ENCODE results near the gene SERPINB4.

- TF ChIP-seq CTCF (IDR thresholded peaks at IDR 0.05) (no peak), EZH2 (IDR thresholded peaks at IDR 0.05) (no peak), EZH2phosphoT487 (IDR thresholded peaks at IDR 0.05) (no peak)
These were observed 4.2 kb upstream of the SERPINB4 start for GRCh38 chr18:63648241-63648640.
